Osteoblast (primary cell): ENCODE data around the gene UBE2K. TPM values are rescaled to one million over a fixed set of nuclear protein-coding genes. Genes with fewer than 3 reads are reported as not detected.

ENCODE experiments used
- DNase-seq: peaks from one replicate; pipeline ENCODE4 v3.0.0; 2011; ENCODE audit warnings: low spot score, mixed read lengths; ENCODE audit not compliant: insufficient read length; ENCODE audit errors: missing footprints
- H2AFZ ChIP-seq: 2 replicates; pipeline ENCODE4 v1.6.0; 2011; ENCODE audit warnings: mild to moderate bottlenecking, low read length
- H3K27ac ChIP-seq: 2 replicates; pipeline ENCODE4 v1.5.1; 2011; ENCODE audit warnings: mild to moderate bottlenecking, low read depth, low read length, moderate library complexity
- H3K27me3 ChIP-seq: 2 replicates; pipeline ENCODE4 v1.6.0; 2012; ENCODE audit warnings: mild to moderate bottlenecking, control low read depth, inconsistent platforms, low read length, moderate library complexity; ENCODE audit not compliant: insufficient read depth
- H3K36me3 ChIP-seq: 2 replicates; pipeline ENCODE4 v1.5.1; 2011; ENCODE audit warnings: mild to moderate bottlenecking, low read length, control low read depth, moderate library complexity; ENCODE audit not compliant: insufficient read depth
- H3K4me1 ChIP-seq: 2 replicates; pipeline ENCODE4 v1.5.1; 2011; ENCODE audit warnings: mild to moderate bottlenecking, low read length, control low read depth, moderate library complexity; ENCODE audit not compliant: insufficient read depth
- H3K4me2 ChIP-seq: 2 replicates; pipeline ENCODE4 v1.6.0; 2011; ENCODE audit warnings: mild to moderate bottlenecking, low read length; ENCODE audit not compliant: insufficient read depth
- H3K4me3 ChIP-seq: fragments of 200-600 bp; sonication (generic); 3 replicates; pipeline ENCODE4 v1.5.1; 2012; ENCODE audit warnings: mild to moderate bottlenecking, low read length, inconsistent platforms; ENCODE audit not compliant: insufficient read depth
- H3K79me2 ChIP-seq: 2 replicates; pipeline ENCODE4 v1.6.0; 2012; ENCODE audit warnings: mild to moderate bottlenecking, low read length, control low read depth, inconsistent platforms; ENCODE audit not compliant: insufficient read depth
- H3K9me3 ChIP-seq: 2 replicates; pipeline ENCODE4 v1.5.1; 2011; ENCODE audit warnings: low read depth, low read length, control low read depth
- H4K20me1 ChIP-seq: 2 replicates; pipeline ENCODE4 v1.6.0; 2012; ENCODE audit warnings: mild to moderate bottlenecking, low read length, control low read depth; ENCODE audit not compliant: insufficient read depth
- total RNA-seq: library from RNA; depleted of rRNA; stranded (reverse); fragments of >200 nt; gene quantifications from 2 replicates; pipeline ENCODE4 v1.2.3, GENCODE V29; 2012
- TF ChIP-seq, protein P1 (sequence below): IDR thresholded peaks from 2 replicates; pipeline ENCODE4 v1.5.1; 2011; ENCODE audit warnings: mild to moderate bottlenecking, low read depth, low read length, moderate library complexity; ENCODE audit errors: extremely low read depth

UBE2K gene
- total RNA-seq, 1 donor, result 19.2 TPM

DNA sequence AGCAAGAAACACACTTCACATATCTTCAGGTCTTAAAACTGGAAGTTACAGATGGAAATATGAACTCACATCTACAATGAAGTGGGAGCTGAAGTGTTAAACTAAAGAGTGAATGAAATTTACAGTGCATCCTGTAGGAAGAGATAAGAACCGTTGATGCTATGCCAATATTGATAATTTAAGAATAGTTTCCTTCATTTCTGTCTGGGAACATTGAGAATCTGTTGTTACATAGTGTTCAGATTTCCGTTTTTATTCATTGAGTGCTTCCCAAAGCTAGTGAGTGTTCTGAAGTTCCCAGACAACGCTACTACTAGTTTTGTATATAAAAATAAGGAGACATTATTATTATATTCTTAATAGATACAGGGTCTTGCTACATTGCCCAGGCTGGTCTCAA, 52.3 kb downstream of the UBE2K start:
- no peak overlapping the region for H3K4me3 ChIP-seq
- DNase-seq, result no peak
- peaks cover 65% of the 10 kb centered on the region for H3K79me2 ChIP-seq
- no peaks in the 10 kb centered on the region for H3K4me1 ChIP-seq
- no peak overlapping the region for H2AFZ ChIP-seq
- H3K27ac ChIP-seq, result no peak overlapping the region
- H3K9me3 ChIP-seq, result no peaks in the 10 kb centered on the region
- TF ChIP-seq, protein P1, sequence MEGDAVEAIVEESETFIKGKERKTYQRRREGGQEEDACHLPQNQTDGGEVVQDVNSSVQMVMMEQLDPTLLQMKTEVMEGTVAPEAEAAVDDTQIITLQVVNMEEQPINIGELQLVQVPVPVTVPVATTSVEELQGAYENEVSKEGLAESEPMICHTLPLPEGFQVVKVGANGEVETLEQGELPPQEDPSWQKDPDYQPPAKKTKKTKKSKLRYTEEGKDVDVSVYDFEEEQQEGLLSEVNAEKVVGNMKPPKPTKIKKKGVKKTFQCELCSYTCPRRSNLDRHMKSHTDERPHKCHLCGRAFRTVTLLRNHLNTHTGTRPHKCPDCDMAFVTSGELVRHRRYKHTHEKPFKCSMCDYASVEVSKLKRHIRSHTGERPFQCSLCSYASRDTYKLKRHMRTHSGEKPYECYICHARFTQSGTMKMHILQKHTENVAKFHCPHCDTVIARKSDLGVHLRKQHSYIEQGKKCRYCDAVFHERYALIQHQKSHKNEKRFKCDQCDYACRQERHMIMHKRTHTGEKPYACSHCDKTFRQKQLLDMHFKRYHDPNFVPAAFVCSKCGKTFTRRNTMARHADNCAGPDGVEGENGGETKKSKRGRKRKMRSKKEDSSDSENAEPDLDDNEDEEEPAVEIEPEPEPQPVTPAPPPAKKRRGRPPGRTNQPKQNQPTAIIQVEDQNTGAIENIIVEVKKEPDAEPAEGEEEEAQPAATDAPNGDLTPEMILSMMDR, result no peak
- H3K27me3 ChIP-seq, result no peaks in the 10 kb centered on the region
- H4K20me1 ChIP-seq, result no peaks in the 10 kb centered on the region
- H3K36me3 ChIP-seq, result peaks cover 20% of the 10 kb centered on the region
- H3K4me2 ChIP-seq, result no peak overlapping the region

- peaks cover 34% of the 10 kb centered on the region for H3K36me3 ChIP-seq
- TF ChIP-seq, protein P1, result no peak
- no peak overlapping the region for H3K27ac ChIP-seq
Measured at GRCh38 chr4:39754309-39754708, 56.4 kb downstream of the UBE2K start.

DNA sequence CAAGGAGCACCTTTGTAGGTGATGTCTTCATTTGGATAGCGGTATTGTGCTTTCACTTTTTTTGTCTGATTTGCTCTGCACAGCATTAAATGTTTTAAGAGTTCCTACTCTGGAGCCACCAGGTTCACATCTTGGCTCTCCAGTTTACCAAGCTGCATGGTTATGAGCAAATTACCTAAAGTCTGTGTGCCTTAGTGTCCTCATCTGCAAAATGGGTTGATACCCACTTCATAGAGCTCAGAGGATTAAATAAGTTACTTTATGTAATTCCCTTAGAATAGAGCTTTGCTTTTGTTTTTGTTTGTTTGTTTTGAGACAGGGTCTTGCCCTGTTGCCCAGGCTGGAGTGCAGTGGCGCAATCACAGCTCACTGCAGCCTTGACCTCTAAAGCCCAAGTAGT, 58.2 kb downstream of the UBE2K start:
- no peak for DNase-seq
- TF ChIP-seq, protein P1, result no peak
- H4K20me1 ChIP-seq, result no peaks in the 10 kb centered on the region
- H3K27ac ChIP-seq, result no peak overlapping the region
- no peaks in the 10 kb centered on the region for H3K9me3 ChIP-seq
- H3K4me1 ChIP-seq, result no peaks in the 10 kb centered on the region
- H3K79me2 ChIP-seq, result peaks cover 54% of the 10 kb centered on the region
- H3K36me3 ChIP-seq, result peaks cover 40% of the 10 kb centered on the region
- no peak overlapping the region for H2AFZ ChIP-seq
- no peak overlapping the region for H3K4me2 ChIP-seq
- no peak overlapping the region for H3K4me3 ChIP-seq
- no peaks in the 10 kb centered on the region for H3K27me3 ChIP-seq

More at GRCh38 chr4:39754309-39754708, 56.4 kb downstream of the UBE2K start:
- no peak for DNase-seq
- H3K4me1 ChIP-seq, result no peaks in the 10 kb centered on the region
- H3K27me3 ChIP-seq, result no peaks in the 10 kb centered on the region
- no peaks in the 10 kb centered on the region for H3K9me3 ChIP-seq
- H3K4me2 ChIP-seq, result no peak overlapping the region
- no peak overlapping the region for H2AFZ ChIP-seq
- H3K79me2 ChIP-seq, result peaks cover 51% of the 10 kb centered on the region
- no peak overlapping the region for H3K4me3 ChIP-seq
- H4K20me1 ChIP-seq, result no peaks in the 10 kb centered on the region

DNA sequence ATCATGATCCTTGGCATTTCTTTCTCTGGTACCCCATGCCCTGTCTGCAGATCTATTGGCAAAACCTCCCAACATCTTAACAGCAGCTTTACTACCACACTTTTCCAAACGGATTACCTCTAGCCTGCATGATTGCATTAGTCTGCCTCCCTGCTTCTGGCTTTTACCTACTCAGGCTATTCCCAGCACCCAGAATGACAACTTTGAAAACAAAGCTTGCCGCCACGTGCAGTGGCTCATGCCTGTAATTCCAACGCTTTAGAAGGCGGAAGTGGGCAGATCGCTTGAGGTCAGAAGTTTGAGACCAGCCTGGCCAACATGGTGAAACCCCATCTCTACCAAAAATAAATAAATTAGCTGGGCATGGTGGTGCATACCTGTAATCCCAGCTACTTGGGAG, 60.2 kb downstream of the UBE2K start:
- Histone ChIP-seq H3K36me3 (peaks cover 35% of the 10 kb centered on the region), H3K4me1 (no peaks in the 10 kb centered on the region), H3K27ac (no peak overlapping the region), H3K4me3 (no peak overlapping the region), H3K4me2 (no peak overlapping the region), H3K9me3 (no peaks in the 10 kb centered on the region), H3K79me2 (peaks cover 47% of the 10 kb centered on the region), H2AFZ (no peak overlapping the region), H3K27me3 (no peaks in the 10 kb centered on the region), H4K20me1 (peaks cover 3% of the 10 kb centered on the region)
- TF ChIP-seq, protein P1, result no peak
- no peak for DNase-seq
